Stimulated activated CD8-positive, alpha-beta memory T cell treated with anti-CD3 and anti-CD28 coated beads, Interleukin-15, amount 100 ng/mL, for 4 hours (primary cell): Measurements from ENCODE around the gene SMIM44.
"Not testable (repeated sequence)": the region's sequence is repeated elsewhere in the genome, so short reads cannot be mapped to it uniquely, and the experiment has no call there.

ENCODE experiments used
- DNase-seq, 2 donors: peaks; one replicate each; pipeline ENCODE4 v3.0.0-alpha.2; 2020; ENCODE audit warnings: low read depth in 2 of 2

Gene SMIM44

DNA sequence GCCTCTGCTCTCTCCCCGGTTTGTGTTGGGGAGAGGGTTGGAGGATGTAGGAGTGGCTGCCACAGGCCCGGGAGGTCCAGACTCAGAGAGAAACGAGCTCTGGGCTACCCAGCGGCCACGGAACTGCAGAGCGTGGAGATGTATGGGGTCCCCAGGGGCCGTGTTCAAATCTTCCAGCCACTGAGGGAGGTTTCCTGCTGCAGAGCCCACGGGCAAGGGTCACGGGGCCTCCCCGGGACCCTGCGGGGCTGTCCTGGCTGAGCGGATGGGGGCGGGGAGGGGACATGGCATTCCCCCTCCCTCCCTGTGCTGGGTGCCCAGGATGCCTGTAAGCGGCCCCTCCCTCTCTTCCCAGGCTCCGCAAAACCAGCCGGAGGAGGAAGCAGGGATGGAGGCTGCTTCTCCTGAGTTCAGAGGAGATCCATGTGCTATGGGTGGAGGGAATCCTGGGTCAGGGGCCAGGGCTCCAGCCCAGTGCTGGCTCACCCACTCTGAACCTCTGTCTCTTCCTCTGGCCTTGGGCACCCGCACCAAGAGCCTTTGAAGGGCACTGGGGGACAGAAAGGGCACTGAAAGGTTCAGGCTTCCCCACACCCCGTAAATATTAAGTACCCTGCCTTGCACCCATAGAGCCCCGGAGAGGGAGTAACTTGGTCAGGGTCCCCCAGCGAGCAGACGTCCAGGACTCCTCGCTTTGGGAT is 25.6 kb downstream of the SMIM44 start:
- no peak for DNase-seq

DNA sequence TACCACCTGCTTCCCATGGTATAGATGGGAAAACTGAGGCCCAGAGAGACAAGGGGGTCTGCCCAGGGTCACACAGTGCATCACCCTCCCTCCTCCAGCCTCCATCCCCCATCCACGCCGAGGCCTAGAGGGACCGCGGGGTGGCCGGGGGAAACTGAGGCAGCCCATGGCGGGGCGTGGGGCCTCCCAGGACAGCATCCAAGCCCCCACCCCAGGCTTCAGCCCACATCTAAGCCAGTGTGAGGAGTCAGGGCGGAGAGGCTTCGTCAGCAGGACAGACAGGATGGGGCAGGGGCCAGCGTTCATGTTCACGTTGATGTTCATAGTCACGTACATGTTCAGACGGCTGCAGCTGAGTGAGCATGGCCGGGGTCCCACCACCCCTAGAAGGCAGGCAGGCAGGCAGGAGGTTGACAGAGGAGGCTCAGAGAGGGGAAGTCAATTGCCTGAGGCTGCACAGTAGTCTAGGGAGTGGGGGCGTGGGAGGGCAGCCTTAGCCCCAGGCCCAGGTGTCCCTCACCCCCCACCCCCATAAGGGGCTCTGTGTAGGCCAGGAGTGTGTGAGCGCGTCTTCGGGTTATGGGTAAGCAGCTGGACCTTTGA is 26.2 kb downstream of the SMIM44 start:
- no peak for DNase-seq

DNA sequence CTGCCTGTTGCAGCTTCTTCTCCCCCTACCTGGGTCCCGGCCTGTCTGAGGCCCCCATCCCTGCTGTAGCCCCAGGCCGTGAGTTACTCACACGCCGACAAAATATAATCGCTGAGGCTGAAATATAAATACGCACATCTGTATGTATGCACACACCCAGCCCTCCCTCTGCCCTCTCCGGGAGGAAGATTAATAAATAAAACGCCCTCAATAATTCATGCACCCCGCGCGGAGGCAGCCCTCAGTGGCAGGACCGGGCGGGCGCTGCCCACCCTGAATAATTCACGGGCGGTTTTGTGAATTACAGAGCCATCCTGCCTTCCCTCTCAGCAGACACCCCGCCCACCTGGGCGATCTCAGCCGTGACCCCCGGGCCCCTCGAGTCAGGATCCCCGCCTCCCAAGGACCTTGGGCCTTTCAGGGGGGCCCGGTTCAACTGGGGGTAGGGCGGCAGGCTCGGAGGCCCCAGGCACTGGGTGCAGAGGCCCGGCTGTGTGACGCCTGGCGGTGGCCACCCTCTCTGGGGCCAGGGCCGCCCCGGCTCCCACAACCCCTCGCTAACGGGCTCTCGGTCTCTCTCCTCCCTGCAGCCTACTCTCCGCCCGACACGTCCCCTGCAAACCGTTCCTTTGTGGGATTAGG is 27.2 kb downstream of the SMIM44 start:
- no peak for DNase-seq

DNA sequence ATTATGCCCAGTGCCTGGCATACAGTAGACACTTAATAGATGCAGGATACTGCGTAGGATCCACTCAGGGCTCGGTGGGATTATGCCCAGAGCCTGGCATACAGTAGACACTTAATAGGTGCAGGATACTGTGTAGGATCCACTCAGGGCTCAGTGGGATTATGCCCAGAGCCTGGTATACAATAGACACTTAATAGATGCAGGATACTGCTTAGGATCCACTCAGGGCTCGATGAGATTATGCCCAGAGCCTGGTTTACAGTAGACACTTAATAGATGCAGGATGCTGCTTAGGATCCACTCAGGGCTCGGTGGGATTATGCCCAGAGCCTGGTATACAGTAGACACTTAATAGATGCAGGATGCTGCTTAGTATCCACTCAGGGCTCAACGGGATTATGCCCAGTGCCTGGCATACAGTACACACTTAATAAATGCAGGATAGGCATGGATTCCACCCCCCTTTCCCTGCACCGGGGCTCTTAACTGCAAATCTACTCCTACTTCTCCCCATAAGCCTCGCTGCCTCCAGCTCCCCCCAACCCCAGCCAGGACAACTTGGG is 27.8 kb downstream of the SMIM44 start:
- no peak for DNase-seq

DNA sequence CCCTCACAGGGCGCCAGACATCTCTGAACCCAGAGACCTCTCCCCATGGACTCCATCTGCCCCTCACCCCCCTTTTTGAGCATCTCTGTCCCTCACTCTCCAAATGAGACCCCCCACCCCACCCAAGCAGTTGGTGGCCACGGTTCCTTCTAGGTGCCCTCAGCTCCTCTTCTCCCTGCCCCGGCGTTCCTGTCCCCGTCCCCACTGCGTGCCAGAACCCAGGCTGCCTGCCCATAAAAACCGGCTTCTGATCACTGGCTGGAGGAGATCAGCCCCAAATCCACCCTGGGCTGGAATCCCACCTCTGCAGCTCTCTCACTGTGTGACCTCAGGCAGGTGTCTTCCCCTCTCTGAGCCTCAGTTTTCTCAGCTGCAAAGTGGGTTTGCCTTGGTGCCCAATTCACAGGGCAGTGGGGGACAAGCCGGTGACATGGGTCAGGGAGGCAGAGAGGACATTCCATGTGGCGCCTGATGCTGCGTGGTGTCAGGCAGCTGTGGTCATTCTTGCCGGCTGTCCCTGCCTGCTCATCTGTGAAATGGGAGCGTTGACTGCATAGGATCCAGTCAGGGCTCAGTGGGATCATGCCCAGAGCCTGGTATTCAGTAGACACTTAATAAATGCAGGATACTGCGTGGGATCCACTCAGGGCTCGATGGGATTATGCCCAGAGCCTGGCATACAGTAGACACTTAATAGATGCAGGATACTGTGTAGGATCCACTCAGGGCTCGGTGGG is 28.4 kb downstream of the SMIM44 start:
- no peak for DNase-seq

DNA sequence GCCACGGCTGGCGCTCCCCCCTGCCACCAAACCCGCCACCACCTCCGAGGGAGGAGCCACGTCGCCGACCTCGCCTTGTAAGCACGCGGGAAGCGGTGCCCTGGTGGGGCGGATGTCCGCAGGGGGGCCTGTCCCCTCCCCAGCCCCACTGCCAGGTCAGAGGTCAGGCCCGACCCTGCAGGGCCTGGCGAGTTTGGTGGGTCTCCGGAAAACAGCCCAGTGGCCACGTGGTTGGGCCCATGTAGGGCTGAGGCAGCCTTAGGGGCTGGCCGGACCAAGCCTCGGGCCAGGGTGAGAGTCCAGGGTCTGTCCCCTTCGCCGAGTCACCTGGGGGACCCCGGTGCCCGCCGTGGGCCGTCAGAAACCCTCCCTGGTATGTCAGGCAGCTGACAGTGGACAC is 29.4 kb downstream of the SMIM44 start:
- no peak for DNase-seq

DNA sequence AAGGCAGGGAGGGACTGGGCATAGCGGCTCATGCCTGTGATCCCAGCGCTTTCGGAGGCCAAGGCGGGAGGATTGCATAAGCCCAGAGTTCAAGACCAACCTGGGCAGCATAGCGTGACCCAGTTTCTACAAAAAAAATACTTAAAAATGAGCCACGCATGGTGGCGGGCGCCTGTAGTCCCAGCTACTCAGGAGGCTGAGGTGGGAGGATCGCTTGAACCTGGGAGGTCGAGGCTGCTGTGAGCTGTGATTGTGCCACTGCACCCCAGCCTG is 30.4 kb downstream of the SMIM44 start:
- not testable (repeated sequence) for DNase-seq

DNA sequence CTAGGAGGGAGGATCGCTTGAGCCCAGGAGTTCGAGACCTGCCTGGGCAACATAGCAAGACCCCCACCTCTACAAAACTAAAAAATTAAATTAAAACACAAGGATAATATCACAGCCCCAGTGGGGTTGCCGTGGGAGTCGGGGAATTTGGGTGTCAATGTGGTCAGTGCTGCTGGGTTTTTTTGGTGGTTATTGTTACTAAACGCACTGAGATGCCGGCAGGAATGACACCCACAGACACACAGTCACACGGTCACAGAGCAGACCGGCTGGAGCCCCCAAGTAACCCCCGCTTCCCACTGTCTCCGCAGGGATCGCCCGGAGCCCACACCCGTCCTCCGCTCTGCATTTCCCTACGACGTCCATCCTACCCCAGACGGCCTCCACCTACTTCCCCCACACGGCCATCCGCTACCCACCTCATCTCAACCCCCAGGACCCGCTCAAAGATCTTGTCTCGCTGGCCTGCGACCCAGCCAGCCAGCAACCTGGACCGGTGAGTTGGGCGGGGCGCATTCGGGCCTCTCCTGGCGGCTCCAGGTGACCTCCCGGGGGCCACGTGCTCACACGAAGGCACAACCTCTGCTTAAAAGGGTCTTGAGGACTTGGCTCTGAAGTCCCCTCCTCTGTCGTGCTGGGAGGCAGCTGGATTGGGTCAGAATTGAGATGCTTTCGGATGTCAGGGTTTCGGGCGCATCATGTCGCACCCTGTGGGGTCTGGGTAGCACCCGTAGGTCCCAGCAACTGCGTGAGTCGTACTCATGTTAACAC is 30.9 kb downstream of the SMIM44 start:
- DNase-seq = no peak

DNA sequence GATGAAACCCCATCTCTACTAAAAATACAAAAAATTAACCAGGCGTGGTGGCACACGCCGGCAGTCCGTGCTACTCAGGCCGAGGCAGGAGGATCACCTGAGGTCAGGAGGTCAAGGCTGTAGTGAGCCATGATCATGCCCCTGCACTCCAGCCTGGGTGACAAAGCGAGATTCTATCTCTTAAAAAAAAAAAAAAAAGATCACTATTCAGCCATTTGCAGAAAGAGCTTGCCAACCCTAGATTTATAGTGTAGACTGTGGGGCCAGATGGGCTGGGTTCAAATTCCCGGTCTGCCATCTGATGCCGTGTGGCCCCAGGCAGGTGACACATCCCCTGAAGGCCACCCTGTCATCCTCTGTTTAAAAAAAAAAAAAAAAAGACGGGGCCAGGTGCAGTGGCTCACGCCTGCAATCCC is 31.8 kb downstream of the SMIM44 start:
- DNase-seq = no peak

DNA sequence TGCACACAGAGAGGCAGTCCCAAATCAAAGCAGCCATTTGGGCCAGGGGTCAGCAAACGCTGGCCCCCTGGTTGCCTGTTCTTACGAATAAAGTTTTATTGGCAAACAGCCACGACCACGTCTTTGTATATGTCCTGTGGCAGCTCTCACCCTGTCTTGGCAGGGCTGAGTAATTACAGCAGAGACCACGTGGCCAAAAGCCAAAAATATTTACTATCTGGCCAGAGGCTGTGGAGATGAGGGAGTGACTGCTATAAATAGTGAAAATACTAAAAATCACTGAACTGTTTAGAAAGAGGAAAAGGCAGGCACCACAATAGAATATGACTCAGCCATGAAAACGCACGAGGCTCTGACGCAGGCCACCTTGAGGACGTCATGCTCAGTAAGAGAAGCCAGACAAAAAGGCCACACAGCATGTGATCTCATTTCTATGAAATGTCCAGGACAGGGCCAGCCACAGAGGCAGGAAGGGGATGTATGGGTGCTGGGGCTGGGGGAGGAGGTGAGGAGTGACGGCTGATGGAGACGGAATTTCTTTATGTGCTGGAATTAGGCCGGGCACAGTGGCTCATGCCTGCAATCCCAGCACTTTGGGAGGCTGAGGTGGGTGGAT is 32.3 kb downstream of the SMIM44 start:
- no peak for DNase-seq

DNA sequence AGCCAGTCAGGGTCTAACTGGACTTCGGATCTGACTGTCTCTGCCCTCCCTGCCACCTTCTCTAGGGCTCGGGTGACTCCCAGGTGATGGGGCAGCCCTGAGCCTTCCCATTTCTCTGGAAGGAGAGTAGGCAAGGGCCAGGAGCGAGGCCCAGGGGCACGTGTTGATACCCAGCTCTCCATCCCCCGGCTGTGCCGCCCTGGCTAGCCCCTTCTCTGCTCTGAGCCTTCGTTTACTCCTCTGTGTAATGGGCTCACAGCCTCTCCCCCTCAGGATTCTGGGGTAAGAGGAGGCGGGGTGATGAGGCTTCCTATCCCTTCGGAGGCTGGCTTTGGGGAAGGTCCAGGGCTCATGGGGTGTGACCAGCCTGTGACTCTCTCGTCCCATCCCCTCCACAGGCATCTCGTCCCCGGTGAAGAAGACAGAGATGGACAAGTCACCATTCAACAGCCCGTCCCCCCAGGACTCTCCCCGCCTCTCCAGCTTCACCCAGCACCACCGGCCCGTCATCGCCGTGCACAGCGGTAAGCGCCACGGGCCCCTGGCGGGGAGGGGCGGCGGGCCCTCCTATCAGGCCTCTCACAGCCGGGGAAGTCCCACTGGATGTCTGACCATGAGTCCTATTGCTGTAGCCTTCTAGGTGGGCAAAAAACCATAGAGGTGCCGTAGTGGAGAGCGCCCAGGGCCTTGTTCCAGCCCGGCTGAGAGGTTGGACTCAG is 34.5 kb downstream of the SMIM44 start:
- DNase-seq = no peak

DNA sequence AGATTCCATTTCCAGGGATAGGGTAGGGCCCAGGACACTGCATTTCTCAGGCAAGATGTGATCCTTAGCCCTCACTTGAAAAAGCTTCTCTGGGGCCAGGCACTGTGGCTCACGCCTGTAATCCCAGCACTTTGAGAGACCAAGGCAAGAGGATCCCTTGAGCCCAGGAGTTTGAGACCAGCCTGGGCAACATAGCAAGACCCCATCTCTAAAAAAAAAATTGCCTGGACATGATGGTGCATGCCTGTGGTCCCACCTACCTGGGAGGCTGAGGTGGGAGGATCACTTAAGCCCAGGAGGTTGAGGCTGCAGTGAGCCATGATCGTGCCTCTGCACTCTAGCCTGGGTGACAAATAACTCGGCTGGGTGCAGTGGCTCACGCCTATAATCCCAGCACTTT is 36.6 kb downstream of the SMIM44 start:
- not testable (repeated sequence) for DNase-seq

DNA sequence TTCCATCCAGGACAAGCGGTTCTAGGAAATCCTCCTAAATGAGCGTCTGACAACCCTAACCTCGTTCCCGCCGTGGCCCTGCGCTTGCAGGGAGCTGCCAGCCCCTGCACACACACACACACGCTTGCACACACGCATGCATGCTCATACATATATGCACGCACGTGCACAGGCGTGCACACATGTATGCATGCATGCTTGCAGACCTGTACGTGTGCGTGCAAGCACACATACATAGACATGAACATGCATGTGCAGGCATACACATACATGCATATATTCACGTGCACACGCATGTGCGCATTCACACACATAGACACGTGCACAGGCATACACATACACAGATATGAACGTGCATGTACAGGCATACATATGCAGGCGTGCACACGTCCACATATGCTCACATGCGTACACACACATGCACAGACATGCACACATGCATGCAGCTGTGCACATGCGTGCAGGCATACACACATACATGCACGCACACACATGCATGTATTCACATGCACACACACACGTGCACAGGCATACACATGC is 38.5 kb downstream of the SMIM44 start:
- no peak for DNase-seq

DNA sequence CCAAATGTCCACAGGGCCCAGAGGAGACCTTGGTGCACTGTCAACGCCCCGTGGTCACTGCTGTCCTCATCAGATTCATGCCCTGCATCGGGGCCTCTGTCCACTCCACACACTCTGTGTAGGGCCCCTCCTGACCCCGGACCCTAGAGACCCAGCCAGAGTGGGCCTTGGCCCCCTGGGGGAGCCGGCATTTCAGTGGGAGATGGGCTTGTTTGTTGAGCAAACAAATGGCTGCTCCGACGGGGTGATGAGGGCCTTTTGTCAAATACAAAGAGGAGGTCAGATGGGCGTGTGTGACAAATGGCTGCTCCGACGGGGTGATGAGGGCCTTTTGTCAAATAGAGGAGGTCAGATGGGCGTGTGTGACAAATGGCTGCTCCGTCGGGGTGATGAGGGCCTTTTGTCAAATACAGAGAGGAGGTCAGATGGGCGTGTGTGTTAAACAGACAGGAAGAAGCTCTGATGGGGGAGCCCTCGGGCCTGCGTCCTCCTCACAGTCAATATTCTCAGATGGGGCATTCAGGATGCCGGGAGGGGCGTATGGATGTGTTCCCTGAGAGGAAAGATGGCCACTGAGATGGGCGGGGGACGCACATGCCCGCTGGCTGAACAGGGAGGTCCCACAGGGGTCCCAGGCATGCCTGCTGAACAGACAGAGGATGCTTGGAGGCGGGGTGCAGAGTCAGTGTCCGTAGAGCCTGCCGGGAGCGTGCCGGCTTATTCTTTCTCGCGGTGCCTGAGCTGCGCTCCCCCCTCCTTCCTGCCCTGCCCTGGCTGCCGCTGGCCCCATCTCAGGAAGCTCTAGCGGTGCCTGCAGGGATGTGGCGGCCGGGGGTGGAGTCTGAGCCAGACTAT is 39.2 kb downstream of the SMIM44 start:
- DNase-seq = no peak

DNA sequence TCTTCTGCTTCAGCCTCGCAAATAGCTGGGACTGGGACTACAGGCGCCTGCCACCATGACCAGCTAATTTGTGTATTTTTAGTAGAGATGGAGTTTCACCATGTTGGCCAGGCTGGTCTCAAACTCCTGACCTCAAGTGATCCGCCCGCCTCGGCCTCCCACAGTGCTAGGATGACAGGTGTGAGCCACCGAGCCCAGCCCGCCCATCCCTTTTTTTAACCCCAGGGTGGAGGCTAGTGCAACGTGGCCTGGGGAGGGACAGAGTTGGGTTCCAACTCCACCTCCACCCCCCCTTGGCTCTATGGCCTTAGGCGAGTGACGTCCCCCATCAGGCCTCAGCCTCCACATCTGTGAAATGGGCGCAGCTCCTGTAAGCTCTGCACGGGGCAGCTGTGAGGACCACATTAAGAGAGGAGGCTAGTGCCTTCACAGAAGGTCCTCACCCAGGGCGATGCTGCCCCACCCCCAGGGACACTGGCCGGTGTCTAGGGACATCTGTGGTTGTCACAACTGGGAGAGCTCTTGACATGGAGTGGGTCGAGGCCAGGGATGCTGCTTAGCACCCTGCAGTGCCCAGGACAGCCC is 40.7 kb downstream of the SMIM44 start:
- DNase-seq = no peak

DNA sequence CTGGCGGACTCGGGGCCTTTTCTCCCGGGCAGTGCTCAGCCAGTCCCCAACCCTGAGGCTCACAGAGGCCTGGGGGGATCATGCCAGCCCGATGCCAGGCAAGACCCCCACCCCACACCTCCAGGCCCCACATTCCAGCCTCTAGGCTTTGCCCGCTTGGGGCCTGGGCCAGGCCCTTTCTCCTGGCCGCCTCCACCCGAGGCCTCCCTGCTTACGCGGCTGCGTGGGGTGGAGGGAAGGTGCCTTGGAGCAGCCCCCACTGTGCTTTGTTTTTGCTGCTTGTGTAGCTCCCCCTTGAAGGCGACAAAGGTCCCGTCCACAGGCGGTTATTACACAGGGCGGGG is 41.3 kb downstream of the SMIM44 start:
- DNase-seq = no peak

DNA sequence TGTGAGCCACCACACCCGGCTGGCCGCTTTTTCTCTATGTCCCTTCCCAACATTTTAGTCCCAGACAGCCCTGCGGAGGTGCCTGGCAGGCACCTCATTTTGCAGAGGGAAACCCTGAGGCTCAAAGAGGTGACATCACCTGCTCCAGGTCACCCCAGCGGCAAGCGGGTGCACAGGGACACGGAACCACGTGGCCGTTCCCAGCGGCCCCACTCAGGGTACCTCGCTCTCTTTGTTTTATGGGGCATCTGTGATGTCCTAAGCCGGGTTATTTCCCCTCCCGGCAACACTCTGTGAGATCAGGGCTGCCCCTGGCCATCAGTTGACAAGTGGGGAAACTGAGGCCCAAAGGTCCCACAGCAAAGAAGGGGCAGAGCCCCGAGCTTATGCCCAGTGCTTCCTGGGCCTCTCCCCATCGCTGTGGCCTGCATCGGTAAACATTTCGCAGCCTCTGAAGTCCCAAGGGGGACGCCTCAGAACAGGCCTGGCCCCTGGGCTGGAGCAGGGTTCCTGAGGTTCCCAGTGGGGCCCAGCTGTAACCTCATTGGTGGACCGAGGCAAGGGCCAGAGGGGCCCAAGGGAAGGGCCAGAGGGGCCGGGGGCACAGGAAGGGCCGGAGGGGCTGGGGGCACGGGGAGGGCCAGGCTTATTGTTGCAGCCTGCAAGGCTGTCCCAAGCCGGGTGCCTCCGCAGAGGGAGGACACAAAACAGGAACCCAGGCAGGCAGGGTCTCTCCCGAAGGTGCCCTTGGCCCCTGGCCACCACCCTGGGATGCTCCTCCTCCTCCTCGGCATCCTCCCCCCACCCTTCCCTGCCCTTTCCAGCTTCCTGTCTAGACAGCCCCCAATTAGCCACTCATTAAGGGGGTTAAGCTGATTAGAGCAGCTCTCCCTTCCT is 41.9 kb downstream of the SMIM44 start:
- DNase-seq = no peak

DNA sequence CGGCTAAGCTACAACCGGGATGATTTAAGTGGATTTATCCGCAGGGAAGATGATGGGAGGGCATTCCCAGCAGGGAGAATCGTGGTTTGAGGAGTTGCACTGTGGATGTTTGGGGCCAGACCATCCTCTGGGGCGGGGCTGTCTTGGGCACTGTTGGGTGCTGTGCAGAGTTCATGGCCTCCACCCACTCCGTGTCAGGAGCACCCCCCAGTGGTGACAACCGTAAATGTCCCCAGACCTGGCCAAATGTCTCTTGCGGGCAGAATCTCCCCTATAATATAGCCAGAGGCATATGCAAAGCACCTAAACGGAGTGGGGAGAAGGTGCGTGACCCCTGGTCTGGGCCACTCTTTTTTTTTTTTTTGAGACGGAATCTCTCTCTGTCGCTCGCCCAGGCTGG is 43.2 kb downstream of the SMIM44 start:
- DNase-seq = peak; percentile 8 to 14
